Muscle of arm (tissue), 12 donors: Measurements from ENCODE around the gene FAT1. TPM values are rescaled to one million over a fixed set of nuclear protein-coding genes. Genes with fewer than 3 reads are reported as not detected.

Experiments used
- DNase-seq: peaks from one replicate; pipeline ENCODE4 v3.0.0-alpha.2; 2013
- polyA plus RNA-seq, 12 donors: library from polyadenylated mRNA; unstranded; fragments of 120-200 nt; gene quantifications; one replicate each; pipeline ENCODE4 v1.2.1, GENCODE V29; 2013; ENCODE audit not compliant: insufficient read length in 12 of 12

The FAT1 gene
- polyA plus RNA-seq, 12 donors = 79.0 to 152 (median 101) TPM; not detected in 1

GRCh38 chr4:186622788-186623464, 100.7 kb downstream of the FAT1 start:
- no peak for DNase-seq

- DNase-seq = no peak
Observed at GRCh38 chr4:186621959-186622553, 101.6 kb downstream of the FAT1 start.

GRCh38 chr4:186619088-186619487, 104.6 kb downstream of the FAT1 start:
- DNase-seq = no peak

GRCh38 chr4:186617921-186618320, 105.7 kb downstream of the FAT1 start:
- no peak for DNase-seq

DNA sequence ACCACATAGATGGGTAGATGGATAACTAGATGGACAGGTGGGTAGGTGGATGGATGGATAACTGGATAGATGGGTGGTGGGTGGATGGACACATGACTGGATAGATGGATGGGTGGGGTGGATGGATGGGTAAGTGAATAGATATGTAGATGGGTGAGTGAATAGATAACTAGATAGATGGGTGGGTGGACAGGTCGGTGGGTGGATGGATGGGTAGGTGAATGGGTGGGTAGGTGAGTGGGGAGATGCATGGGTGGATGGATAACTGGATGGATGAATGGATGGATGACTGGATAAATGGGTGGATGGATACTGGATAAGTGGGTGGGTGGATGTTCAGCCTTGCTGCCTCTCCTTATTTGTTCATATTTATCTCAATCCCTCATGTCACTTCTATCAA, 116.2 kb downstream of the FAT1 start:
- DNase-seq = no peak

- DNase-seq = no peak
Observed at GRCh38 chr4:186606591-186606992, 117.1 kb downstream of the FAT1 start.

GRCh38 chr4:186605261-186605865, 118.3 kb downstream of the FAT1 start:
- no peak for DNase-seq

- no peak for DNase-seq
Observed at GRCh38 chr4:186604124-186604807, 119.4 kb downstream of the FAT1 start.

GRCh38 chr4:186602978-186603377, 120.7 kb downstream of the FAT1 start:
- no peak for DNase-seq

DNA sequence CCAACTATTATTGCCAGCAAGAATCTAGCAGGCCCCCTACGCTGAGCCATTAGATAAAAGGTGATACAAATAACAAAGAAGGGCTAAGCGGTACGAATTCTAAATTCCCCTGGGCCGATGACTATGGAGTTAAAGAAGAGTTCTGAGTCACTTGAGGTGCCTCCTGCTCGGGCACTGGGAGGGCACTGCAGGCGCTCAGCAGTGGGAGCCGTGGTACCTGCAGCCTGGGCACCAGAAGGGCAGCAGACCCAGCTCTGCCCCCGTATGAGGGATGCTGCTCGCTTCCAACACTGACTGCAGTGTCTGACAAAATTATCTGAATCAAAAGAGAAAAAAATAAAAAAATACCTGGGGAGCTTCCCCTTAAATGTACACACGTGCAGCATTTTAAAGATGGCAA, 124.2 kb downstream of the FAT1 start:
- no peak for DNase-seq

GRCh38 chr4:186598686-186599085, 125.0 kb downstream of the FAT1 start:
- DNase-seq = no peak

DNA sequence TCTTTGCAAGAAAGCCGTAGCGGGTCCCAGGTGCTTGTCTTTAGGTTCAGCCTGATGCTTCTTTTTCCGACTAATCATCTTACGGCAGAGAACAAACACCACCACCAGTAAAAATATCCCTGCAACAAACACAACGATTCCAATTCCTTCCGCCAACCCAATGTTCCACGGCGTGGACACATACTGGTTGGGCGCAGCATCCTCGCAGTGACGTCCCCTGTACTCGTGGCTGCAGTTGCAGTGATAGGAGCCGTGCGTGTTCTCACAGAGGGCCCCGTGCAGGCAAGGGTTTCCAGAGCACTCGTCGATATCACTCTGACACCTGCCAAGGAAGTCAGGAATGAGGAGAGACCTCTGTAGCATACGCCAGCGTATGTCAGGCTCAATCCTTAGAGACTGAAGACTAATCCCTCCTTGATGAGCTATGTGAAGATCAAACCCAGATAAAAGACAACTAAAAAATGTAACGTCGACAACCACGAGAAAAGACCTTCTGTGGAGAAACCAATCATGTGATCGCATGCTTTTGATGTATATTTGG, 126.7 kb downstream of the FAT1 start:
- no peak for DNase-seq

DNA sequence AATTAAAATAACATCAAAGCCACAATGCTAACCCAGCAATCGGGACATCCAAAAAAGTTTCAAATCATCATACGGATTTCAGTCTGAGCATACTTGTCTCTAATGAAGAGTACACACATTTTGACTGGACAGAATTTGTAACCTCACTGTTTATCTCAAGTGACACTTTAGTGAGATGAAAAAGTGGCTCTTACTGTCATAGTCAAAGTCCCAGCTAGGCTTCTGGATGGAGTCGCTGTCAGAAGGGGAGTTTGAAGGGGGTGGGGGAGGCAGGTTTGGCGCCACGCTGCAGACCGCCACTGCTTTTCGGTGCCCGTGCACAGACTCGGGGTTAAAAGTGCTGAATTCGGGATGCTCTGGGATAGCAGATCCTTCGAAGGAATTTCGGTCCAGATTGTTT, 127.3 kb downstream of the FAT1 start:
- DNase-seq = no peak

DNA sequence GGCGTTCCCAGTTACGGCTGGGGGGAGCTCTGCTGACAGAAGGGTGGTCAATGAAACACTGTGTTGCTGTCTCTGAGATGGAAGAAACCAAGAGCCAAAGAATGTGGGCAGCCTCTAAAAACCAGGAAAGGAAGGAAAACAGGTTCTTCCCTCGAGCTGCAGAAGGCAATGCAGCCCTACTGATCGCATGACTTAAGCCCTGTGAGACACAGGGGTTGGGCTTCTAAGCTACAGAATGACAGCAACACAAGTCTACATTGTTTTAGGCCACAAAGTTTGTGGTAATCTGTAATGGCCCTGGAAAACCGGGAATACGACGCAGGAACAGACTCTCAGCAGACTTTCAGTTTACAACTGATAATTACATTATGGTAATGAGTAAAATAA, 130.1 kb downstream of the FAT1 start:
- DNase-seq = no peak

- DNase-seq = no peak
Observed at GRCh38 chr4:186592966-186593586, 130.6 kb downstream of the FAT1 start.

DNA sequence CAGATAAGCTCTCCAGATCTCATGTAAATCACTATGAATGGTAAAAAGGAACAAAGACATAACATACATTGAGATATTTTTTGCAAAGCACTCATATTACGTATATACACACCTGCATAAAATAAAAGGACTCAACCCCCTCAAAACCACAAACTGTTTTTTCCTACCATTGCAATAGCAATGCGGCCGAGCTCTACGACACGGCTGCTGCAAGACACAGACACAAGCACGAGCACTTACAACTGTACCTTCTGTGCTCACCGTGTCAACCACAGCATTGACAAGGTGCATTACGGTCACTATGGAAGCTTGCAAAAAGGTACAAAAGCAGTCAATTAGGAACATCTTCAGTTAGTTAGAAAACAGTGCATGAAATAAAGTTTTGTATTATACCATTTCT, 131.2 kb downstream of the FAT1 start:
- no peak for DNase-seq

- no peak for DNase-seq
Observed at GRCh38 chr4:186591651-186592050, 132.0 kb downstream of the FAT1 start.

- no peak for DNase-seq
Observed at GRCh38 chr4:186588503-186588902, 135.2 kb downstream of the FAT1 start.

GRCh38 chr4:186587416-186588018, 136.1 kb downstream of the FAT1 start:
- peak; percentile 77 for DNase-seq

- DNase-seq = no peak
Observed at GRCh38 chr4:186586205-186586604, 137.5 kb downstream of the FAT1 start.

DNA sequence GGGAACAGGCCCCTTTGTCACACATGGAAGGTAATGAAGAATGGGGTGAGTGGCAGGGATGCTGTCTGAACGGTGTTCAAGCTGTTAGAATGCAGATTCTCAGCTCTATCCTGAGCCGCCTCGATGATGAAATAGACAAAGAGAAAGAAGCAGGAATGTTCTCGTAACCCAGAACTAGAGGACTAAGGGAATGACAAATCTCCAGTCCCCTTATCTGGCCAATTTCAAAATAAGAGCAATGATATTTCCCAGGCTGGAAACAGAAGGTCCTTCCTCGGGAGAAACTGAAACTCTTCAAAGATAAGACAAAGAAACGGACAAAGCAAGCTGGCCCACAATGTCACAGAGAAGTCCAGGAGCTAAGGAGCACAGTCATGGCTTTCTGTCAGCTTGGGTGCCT, 138.7 kb downstream of the FAT1 start:
- DNase-seq = no peak

- DNase-seq = no peak
Observed at GRCh38 chr4:186581421-186581820, 142.2 kb downstream of the FAT1 start.
